H1 (cell line): ENCODE results near the gene RAB3GAP1. TPM values are rescaled to one million over a fixed set of nuclear protein-coding genes. Genes with fewer than 3 reads are reported as not detected.

Source experiments
- CTCF ChIA-PET: fragments of 300-600 bp; sonication (Branson Sonifier 250); formaldehyde crosslinking; loops from one replicate; lab custom pipeline; 2021; ENCODE audit not compliant: partially characterized antibody; lab: Charles Lee
- POLR2A ChIA-PET: fragments of 300-600 bp; sonication (Branson Sonifier 250); formaldehyde crosslinking; loops from one replicate; lab custom pipeline; 2021; ENCODE audit warnings: inconsistent platforms; ENCODE audit not compliant: partially characterized antibody; lab: Charles Lee
- DNase-seq, 2 experiments: peaks; one replicate each; pipeline versions ENCODE4 v3.0.0 to v3.0.0-alpha.2; 2010 to 2022; ENCODE audit warnings: low spot score in 2 of 2, low read depth in 1 of 2, mixed read lengths in 1 of 2
- FAIRE-seq: peaks from 2 replicates; lab custom pipeline; 2011; peaks lifted over from hg19 to GRCh38; lab: Jason Lieb, UNC
- H2AFZ ChIP-seq: 2 replicates; pipeline ENCODE4 v1.8.1; 2012; ENCODE audit warnings: low read length, inconsistent platforms
- H2AK5ac ChIP-seq: 2 replicates; pipeline ENCODE4 v1.6.1; 2013; ENCODE audit warnings: low read depth, low read length
- H2BK120ac ChIP-seq: replicated peaks from 2 replicates; pipeline ENCODE3; 2013; ENCODE audit warnings: low read depth, low read length, inconsistent platforms
- H2BK12ac ChIP-seq: 2 replicates; pipeline ENCODE4 v1.6.1; 2013; ENCODE audit warnings: low read depth, low read length
- H2BK15ac ChIP-seq: 2 replicates; pipeline ENCODE4 v1.6.1; 2013; ENCODE audit warnings: low read length
- H2BK20ac ChIP-seq: 2 replicates; pipeline ENCODE4 v1.6.1; 2013; ENCODE audit warnings: low read length
- H2BK5ac ChIP-seq: 2 replicates; pipeline ENCODE4 v1.6.1; 2013; ENCODE audit warnings: low read depth, low read length
- H3K14ac ChIP-seq: 2 replicates; pipeline ENCODE4 v1.6.1; 2013; ENCODE audit warnings: inconsistent platforms; ENCODE audit not compliant: insufficient read length
- H3K18ac ChIP-seq: 2 replicates; pipeline ENCODE4 v1.6.1; 2013; ENCODE audit warnings: low read length; ENCODE audit errors: extremely low read depth
- H3K23ac ChIP-seq: 2 replicates; pipeline ENCODE4 v1.6.1; 2013; ENCODE audit warnings: inconsistent platforms; ENCODE audit not compliant: insufficient read length
- H3K23me2 ChIP-seq: 2 replicates; pipeline ENCODE4 v1.6.1; 2013; ENCODE audit warnings: low read depth, low read length
- H3K27ac ChIP-seq: 2 replicates; pipeline ENCODE4 v1.6.1; 2011; ENCODE audit warnings: low read depth, low read length, inconsistent platforms
- H3K27me3 ChIP-seq, 4 experiments: replicated peaks in 1 of 4; 1 replicate in 1 of 4; 2 replicates in 3 of 4; pipeline versions ENCODE4 v1.6.1 to v1.8.1; 2011 to 2013; ENCODE audit warnings: low read length in 3 of 4, mild to moderate bottlenecking in 3 of 4, inconsistent platforms in 2 of 4, mixed read lengths in 2 of 4, moderate library complexity in 1 of 4; ENCODE audit not compliant: control insufficient read depth in 3 of 4, insufficient read depth in 3 of 4; ENCODE audit errors: extremely low read depth in 1 of 4
- H3K36me3 ChIP-seq, 4 experiments: 2 replicates each; pipeline versions ENCODE4 v1.6.1 to v1.8.1; 2011 to 2013; ENCODE audit warnings: mild to moderate bottlenecking in 4 of 4, low read length in 3 of 4, moderate library complexity in 2 of 4, control low read depth in 1 of 4, inconsistent platforms in 1 of 4; ENCODE audit not compliant: insufficient read depth in 4 of 4, control insufficient read depth in 2 of 4
- H3K4ac ChIP-seq: replicated peaks from 2 replicates; pipeline ENCODE3; 2013; ENCODE audit warnings: low read length, low read depth, mixed read lengths, inconsistent platforms; ENCODE audit not compliant: insufficient read length
- H3K4me1 ChIP-seq, 4 experiments: replicated peaks in 1 of 4; 1 replicate in 1 of 4; 2 replicates in 3 of 4; pipeline versions ENCODE4 v1.6.1 to v1.8.1; 2011 to 2013; ENCODE audit warnings: low read length in 3 of 4, inconsistent platforms in 2 of 4, mixed read lengths in 1 of 4; ENCODE audit not compliant: insufficient read depth in 4 of 4, control insufficient read depth in 3 of 4
- H3K4me2 ChIP-seq, 2 experiments: 2 replicates each; pipeline versions ENCODE4 v1.6.1 to v1.8.1; 2011 to 2013; ENCODE audit warnings: low read depth in 2 of 2, low read length in 2 of 2, control low read depth in 1 of 2, inconsistent platforms in 1 of 2, mild to moderate bottlenecking in 1 of 2; ENCODE audit not compliant: insufficient read depth in 1 of 2
- H3K4me3 ChIP-seq, 4 experiments: fragments of 200-600, 300-600 bp in 1 of 4; sonication (generic), shearing (Covaris generic), sonication (Bioruptor Twin) in 1 of 4; 2 replicates each; pipeline versions ENCODE4 v1.5.1 to v1.8.1; 2011 to 2016; ENCODE audit warnings: low read length in 4 of 4, low read depth in 3 of 4, control low read depth in 2 of 4, inconsistent platforms in 2 of 4, mild to moderate bottlenecking in 2 of 4, mixed read lengths in 1 of 4, moderate library complexity in 1 of 4; ENCODE audit not compliant: insufficient read depth in 2 of 4; ENCODE audit errors: extremely low read depth in 1 of 4
- H3K56ac ChIP-seq: replicated peaks from 2 replicates; pipeline ENCODE3; 2013; ENCODE audit warnings: low read depth, mild to moderate bottlenecking, mixed read lengths, low read length, inconsistent platforms; ENCODE audit not compliant: insufficient read length
- H3K79me1 ChIP-seq: 2 replicates; pipeline ENCODE4 v1.6.1; 2013; ENCODE audit warnings: low read depth, low read length, control low read depth
- H3K79me2 ChIP-seq, 2 experiments: 2 replicates each; pipeline versions ENCODE4 v1.6.1 to v1.8.1; 2012 to 2013; ENCODE audit warnings: low read length in 2 of 2, mild to moderate bottlenecking in 2 of 2, inconsistent platforms in 1 of 2; ENCODE audit not compliant: insufficient read depth in 2 of 2, control insufficient read depth in 1 of 2
- H3K9ac ChIP-seq, 4 experiments: replicated peaks in 1 of 4; 1 replicate in 1 of 4; 2 replicates in 3 of 4; pipeline versions ENCODE4 v1.6.1 to v1.8.1; 2011 to 2013; ENCODE audit warnings: low read depth in 3 of 4, low read length in 3 of 4, control low read depth in 2 of 4, mild to moderate bottlenecking in 2 of 4, moderate library complexity in 2 of 4, inconsistent platforms in 1 of 4; ENCODE audit errors: extremely low read depth in 1 of 4
- H3K9me3 ChIP-seq, 2 experiments: 2 replicates each; pipeline versions ENCODE4 v1.6.1 to v1.8.1; 2012 to 2013; ENCODE audit warnings: mild to moderate bottlenecking in 2 of 2, moderate library complexity in 2 of 2, control low read depth in 1 of 2, inconsistent platforms in 1 of 2, low read depth in 1 of 2, low read length in 1 of 2, mixed read lengths in 1 of 2; ENCODE audit not compliant: insufficient read depth in 2 of 2
- H4K20me1 ChIP-seq, 2 experiments: replicated peaks in 1 of 2; 2 replicates each; pipeline versions ENCODE3 to v1.8.1; 2011 to 2013; ENCODE audit warnings: inconsistent platforms in 2 of 2, low read length in 2 of 2, mild to moderate bottlenecking in 1 of 2; ENCODE audit not compliant: insufficient read depth in 2 of 2, control insufficient read depth in 1 of 2
- H4K5ac ChIP-seq: 2 replicates; pipeline ENCODE4 v1.6.1; 2013; ENCODE audit warnings: low read length, low read depth, mixed read lengths, inconsistent platforms; ENCODE audit not compliant: insufficient read length
- H4K8ac ChIP-seq: 2 replicates; pipeline ENCODE4 v1.8.0; 2013; ENCODE audit warnings: mild to moderate bottlenecking, moderate library complexity, low read length, inconsistent platforms; ENCODE audit not compliant: insufficient read depth; ENCODE audit errors: extremely low read depth
- H4K91ac ChIP-seq: replicated peaks from 2 replicates; pipeline ENCODE3; 2013; ENCODE audit warnings: low read length, mixed read lengths, inconsistent platforms; ENCODE audit not compliant: insufficient read length
- ASH2L ChIP-seq: fragments of 200-600, 300-600 bp; sonication (generic); IDR thresholded peaks from one replicate; pipeline ENCODE4 v1.7.1; 2017; ENCODE audit warnings: low read length
- BACH1 ChIP-seq: IDR thresholded peaks from 2 replicates; pipeline ENCODE4 v1.6.1; 2012; ENCODE audit warnings: low read length, improper control_type of control experiment
- CBX5 ChIP-seq: fragments of 300-800, 300-1000 bp; sonication (generic); IDR thresholded peaks from 2 replicates; pipeline ENCODE4 v1.7.1; 2016; ENCODE audit warnings: antibody characterized with exemption, low read length, low read depth
- CHD1 ChIP-seq: IDR thresholded peaks from 2 replicates; pipeline ENCODE4 v1.6.1; 2012; ENCODE audit warnings: low read depth, low read length, improper control_type of control experiment
- CREB1 ChIP-seq: IDR thresholded peaks from 2 replicates; pipeline ENCODE4 v1.6.1; 2012; ENCODE audit warnings: inconsistent platforms
- HDAC2 ChIP-seq, 2 experiments: fragments of 300-600 bp in 1 of 2; sonication (generic) in 1 of 2; IDR thresholded peaks; 2 replicates each; pipeline ENCODE4 v1.6.1; 2011 to 2012; ENCODE audit warnings: low read depth in 2 of 2, low read length in 2 of 2, mild to moderate bottlenecking in 2 of 2, moderate library complexity in 2 of 2, borderline replicate concordance in 1 of 2, inconsistent platforms in 1 of 2
- JUND ChIP-seq: IDR thresholded peaks from 2 replicates; pipeline ENCODE4 v1.6.1; 2011; ENCODE audit warnings: mild to moderate bottlenecking, improper control_type of control experiment, low read length
- KDM1A ChIP-seq: fragments of 200-600, 300-600 bp; sonication (generic); IDR thresholded peaks from 2 replicates; pipeline ENCODE4 v1.7.1; 2016; ENCODE audit warnings: mild to moderate bottlenecking, low read length, borderline replicate concordance
- MAFK ChIP-seq: IDR thresholded peaks from 2 replicates; pipeline ENCODE4 v1.6.1; 2012; ENCODE audit warnings: low read depth, mild to moderate bottlenecking, improper control_type of control experiment, low read length
- RAD21 ChIP-seq, 2 experiments: IDR thresholded peaks in 1 of 2; conservative IDR thresholded peaks in 1 of 2; 2 replicates each; pipeline ENCODE4 v1.6.1; 2011; ENCODE audit warnings: low read depth in 2 of 2, low read length in 2 of 2, improper control_type of control experiment in 1 of 2, inconsistent platforms in 1 of 2, mild to moderate bottlenecking in 1 of 2, moderate library complexity in 1 of 2
- RXRA ChIP-seq: IDR thresholded peaks from 2 replicates; pipeline ENCODE4 v1.6.1; 2011; ENCODE audit warnings: low read depth, mild to moderate bottlenecking, low read length, moderate library complexity; ENCODE audit not compliant: insufficient read depth
- SP1 ChIP-seq: IDR thresholded peaks from 2 replicates; pipeline ENCODE4 v1.6.1; 2011; ENCODE audit warnings: low read depth, low read length
- SRF ChIP-seq: IDR thresholded peaks from 2 replicates; pipeline ENCODE4 v1.6.1; 2011; ENCODE audit warnings: mild to moderate bottlenecking, low read depth, low read length, moderate library complexity
- TCF12 ChIP-seq: IDR thresholded peaks from 2 replicates; pipeline ENCODE4 v1.6.1; 2011; ENCODE audit warnings: low read depth, mild to moderate bottlenecking, low read length
- WGBS, 2 experiments: shearing (Covaris generic) in 1 of 2; methylation state at CpG; one replicate each; pipeline versions ENCODE4 v1.1.6 to v1.1.7; 2013 to 2015; ENCODE audit warnings: low lambda C conversion rate in 2 of 2, mixed read lengths in 2 of 2, inconsistent platforms in 1 of 2, low coverage in 1 of 2, missing lambda C conversion rate in 1 of 2; ENCODE audit not compliant: insufficient replicate concordance in 2 of 2, insufficient coverage in 1 of 2, insufficient read length in 1 of 2; ENCODE audit errors: extremely low coverage in 1 of 2, missing lambda C conversion rate in 1 of 2; 5-methylcytosine and 5-hydroxymethylcytosine counted together
- polyA plus RNA-seq, 7 experiments: library from polyadenylated mRNA; depleted of rRNA in 3 of 7; stranded (reverse) in 5 of 7; unstranded in 2 of 7; fragments of >200 nt in 5 of 7; fragments of 200-250 nt in 2 of 7; gene quantifications; 1 replicate in 5 of 7; 2 replicates in 1 of 7; 4 replicates in 1 of 7; pipeline versions ENCODE4 v1.2.1 to v1.2.3, GENCODE V29; 2011 to 2013; ENCODE audit warnings: missing spikeins in 2 of 7, mixed read lengths in 2 of 7
- total RNA-seq: library from RNA; stranded (reverse); fragmentation: NEBNext Ultra II Directional; extraction: Animal tissue kit (Norgen Biotek cat#: 25700); gene quantifications from 2 replicates; pipeline ENCODE4 v1.2.1, GENCODE V29; 2021

The RAB3GAP1 gene
- total and polyA plus RNA-seq, 2 of the 8 experiments (the other 6 are each of a cell fraction or from before 2014, with no cell fraction given): 9.8 to 28.6 TPM

DNA sequence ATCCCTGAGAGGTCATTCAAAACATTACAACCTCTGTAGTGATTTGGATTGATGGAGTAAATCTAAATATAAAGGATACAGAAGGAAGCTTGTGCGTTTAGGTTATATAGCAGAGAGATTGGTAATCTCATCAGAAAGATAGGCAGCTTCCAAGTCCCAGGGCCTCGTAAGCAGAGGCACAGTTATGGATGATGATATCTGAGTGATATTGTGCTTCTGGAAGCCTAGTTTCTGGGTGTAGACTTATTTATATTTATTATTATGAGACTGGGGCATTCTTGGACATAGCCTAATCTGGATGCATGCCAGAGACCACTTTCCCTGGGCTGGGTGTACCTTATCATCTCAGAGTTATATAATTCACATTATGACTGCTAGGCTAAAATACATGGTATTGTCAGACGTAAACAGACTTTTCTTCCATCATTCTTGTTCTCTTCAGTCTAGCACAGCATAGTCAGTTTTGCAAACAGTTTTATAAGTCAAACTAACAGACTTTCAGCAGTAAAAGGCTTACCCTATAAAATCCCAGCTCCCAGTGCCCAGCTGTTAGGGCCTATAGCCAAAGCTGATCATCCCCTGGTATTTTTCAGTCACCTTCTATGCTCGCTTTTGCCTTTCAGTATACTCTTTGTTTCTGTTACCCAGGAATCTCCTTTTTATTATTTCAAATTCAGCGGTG, 47.9 kb downstream of the RAB3GAP1 start:
- no peaks in the 10 kb centered on the region for H3K23me2 ChIP-seq
- peaks cover 0 to 2% of the 10 kb centered on the region in 2 experiments for H4K20me1 ChIP-seq
- H2BK12ac ChIP-seq: no peak overlapping the region
- no peaks in the 10 kb centered on the region for H3K79me2 ChIP-seq
- no peak overlapping the region for H3K4me2 ChIP-seq
- peaks cover 0 to 10% (median 4%) of the 10 kb centered on the region in 4 experiments; a peak in 4 of 8 replicates for H3K36me3 ChIP-seq
- no peak overlapping the region for H2AFZ ChIP-seq
- no peaks in the 10 kb centered on the region; the same call in 1 of the 2 replicates for H3K79me1 ChIP-seq
- H3K18ac ChIP-seq: no peak overlapping the region
- no peak overlapping the region for H3K27ac ChIP-seq
- no peak overlapping the region for H4K8ac ChIP-seq
- DNase-seq: no peak
- no peaks in the 10 kb centered on the region for H3K4me1 ChIP-seq
- no peak overlapping the region for H2BK120ac ChIP-seq
- CTCF ChIA-PET: interaction anchor here (0.5 kb wide), 1 partner anchor 457 kb away, joined by 4 read pairs; no protein-coding TSS in a partner anchor
- no peak overlapping the region for H3K23ac ChIP-seq
- no peak overlapping the region for H4K91ac ChIP-seq
- no peak for FAIRE-seq
- H2AK5ac ChIP-seq: no peak overlapping the region
- no peaks in the 10 kb centered on the region for H3K27me3 ChIP-seq
- 91% methylated on average over 5 of the region's 5 CpGs; no CpG with 5 or more reads in 1 of the 2 experiments for WGBS, 2 experiments
- POLR2A ChIA-PET: interaction anchor here (0.8 kb wide), 1 partner anchor 29 kb away, joined by 3 read pairs; no protein-coding TSS in a partner anchor
- no peak overlapping the region for H3K4me3 ChIP-seq
- peaks cover 8 to 10% of the 10 kb centered on the region in 2 experiments; a peak in 3 of 4 replicates for H3K9me3 ChIP-seq
- no peak overlapping the region for H4K5ac ChIP-seq
- no peak overlapping the region for H3K9ac ChIP-seq
- H3K56ac ChIP-seq: no peak overlapping the region
- H3K14ac ChIP-seq: no peak overlapping the region
- no peak overlapping the region for H2BK15ac ChIP-seq
- no peak overlapping the region for H2BK5ac ChIP-seq
- H2BK20ac ChIP-seq: no peak overlapping the region
- H3K4ac ChIP-seq: no peak overlapping the region
- TF ChIP-seq TCF12: no peak
- no peak for TF ChIP-seq KDM1A
- no peak for TF ChIP-seq RAD21 (IDR thresholded peaks at IDR 0.05 in 1 of 2, conservative IDR thresholded peaks at IDR 0.05 in 1 of 2; ENCODE audit: low read depth in 2 of 2, low read length in 2 of 2)
- no peak for TF ChIP-seq RXRA
- TF ChIP-seq CREB1: no peak
- no peak for TF ChIP-seq SP1
- no peak for TF ChIP-seq SRF
- no peak for TF ChIP-seq HDAC2 (IDR thresholded peaks at IDR 0.05; ENCODE audit: borderline replicate concordance in 1 of 2, low read depth in 2 of 2, low read length in 2 of 2)
- no peak for TF ChIP-seq ASH2L
- TF ChIP-seq JUND: no peak
- TF ChIP-seq CHD1: no peak
- no peak for TF ChIP-seq CBX5
- no peak for TF ChIP-seq MAFK
- no peak for TF ChIP-seq BACH1
